OCI-LY7 (cell line): ENCODE data around the gene RAE1. TPM values are rescaled to one million over a fixed set of nuclear protein-coding genes. Genes with fewer than 3 reads are reported as not detected.
A peak's percentile ranks its signal among the peaks of the same experiment; 100 is the strongest.

ENCODE experiments used
- BruUV-seq: library from RNA; stranded (reverse); fragments of 400-500 nt; replicated peaks from 2 replicates; lab custom pipeline; 2021; lab: Mats Ljungman, UMichigan
- CTCF ChIA-PET: fragments of 300-600 bp; sonication (Branson Sonifier 250); formaldehyde crosslinking; loops from one replicate; lab custom pipeline; 2022; ENCODE audit warnings: antibody characterized with exemption; ENCODE audit not compliant: unreplicated experiment; lab: Charles Lee
- POLR2A ChIA-PET: fragments of 300-600 bp; sonication (Branson Sonifier 250); formaldehyde crosslinking; loops from one replicate; lab custom pipeline; 2022; ENCODE audit warnings: antibody characterized with exemption; lab: Charles Lee
- DNase-seq: peaks from one replicate; pipeline ENCODE4 v3.0.0-alpha.2; 2015; ENCODE audit warnings: low spot score
- H2AFZ ChIP-seq: fragments of 200-600 bp; sonication (generic), shearing (Covaris generic); 2 replicates; pipeline ENCODE4 v1.6.1; 2014; ENCODE audit warnings: mild to moderate bottlenecking, antibody characterized with exemption, low read length, moderate library complexity
- H3K27ac ChIP-seq: fragments of 200-600 bp; sonication (generic); 2 replicates; pipeline ENCODE4 v1.5.1; 2014; ENCODE audit warnings: mixed run types, low read depth, mild to moderate bottlenecking, moderate library complexity, low read length, inconsistent platforms; ENCODE audit not compliant: poor library complexity, severe bottlenecking
- H3K36me3 ChIP-seq: fragments of 200-600 bp; sonication (generic); 2 replicates; pipeline ENCODE4 v1.6.1; 2014; ENCODE audit warnings: mild to moderate bottlenecking, antibody characterized with exemption, low read length, moderate library complexity, mixed read lengths; ENCODE audit not compliant: insufficient read depth
- H3K4me1 ChIP-seq: fragments of 200-600 bp; sonication (generic); 2 replicates; pipeline ENCODE4 v1.5.1; 2014; ENCODE audit warnings: mild to moderate bottlenecking, low read length; ENCODE audit not compliant: insufficient read depth, poor library complexity, severe bottlenecking
- H3K4me2 ChIP-seq: fragments of 200-600 bp; sonication (generic); 2 replicates; pipeline ENCODE4 v1.6.1; 2014; ENCODE audit warnings: mild to moderate bottlenecking, low read length
- H3K4me3 ChIP-seq: fragments of 200-600 bp; sonication (generic); 2 replicates; pipeline ENCODE4 v1.5.1; 2014; ENCODE audit warnings: mild to moderate bottlenecking, low read depth, low read length; ENCODE audit not compliant: poor library complexity, severe bottlenecking
- H3K79me2 ChIP-seq: fragments of 200-600 bp; sonication (generic); 2 replicates; pipeline ENCODE4 v1.6.1; 2016; ENCODE audit warnings: low read depth, mild to moderate bottlenecking, low read length, moderate library complexity, mixed read lengths; ENCODE audit not compliant: insufficient read depth
- H3K9me2 ChIP-seq: fragments of 200-600 bp; sonication (generic); 2 replicates; pipeline ENCODE4 v1.6.1; 2016; ENCODE audit warnings: mild to moderate bottlenecking, low read length, mixed read lengths; ENCODE audit not compliant: insufficient read depth
- H3K9me3 ChIP-seq: fragments of 200-600 bp; sonication (generic); 2 replicates; pipeline ENCODE4 v1.6.1; 2014; ENCODE audit warnings: mild to moderate bottlenecking, mixed run types, low read length, mixed read lengths
- H4K20me1 ChIP-seq: fragments of 200-600 bp; sonication (generic); 2 replicates; pipeline ENCODE4 v1.6.1; 2014; ENCODE audit warnings: mild to moderate bottlenecking, antibody characterized with exemption, low read length, moderate library complexity, mixed read lengths; ENCODE audit not compliant: insufficient read depth
- EZH2phosphoT487 ChIP-seq: fragments of 200-600 bp; sonication (generic); IDR thresholded peaks from 2 replicates; pipeline ENCODE4 v1.6.1; 2018; ENCODE audit warnings: low read depth, borderline replicate concordance, mild to moderate bottlenecking, mixed run types, antibody characterized with exemption, low read length, moderate library complexity, mixed read lengths
- intact Hi-C: fragments of 100-400 bp; cut with micrococcal nuclease; formaldehyde crosslinking; loops from one replicate; pipeline ENCODE4 v1.10.0; 2022; ENCODE audit not compliant: unreplicated experiment
- total RNA-seq, 2 experiments: library from RNA; depleted of rRNA in 1 of 2; stranded (reverse); fragments of >200 nt in 1 of 2; shearing (Covaris generic) in 1 of 2; gene quantifications; 2 replicates each; pipeline ENCODE4 v1.2.3, GENCODE V29; 2014 to 2022
- TF ChIP-seq, protein P1 (sequence below): fragments of 200-600 bp; sonication (generic); conservative IDR thresholded peaks from 2 replicates; pipeline ENCODE4 v1.5.1; 2014; ENCODE audit warnings: mild to moderate bottlenecking, antibody characterized with exemption, low read length, moderate library complexity, mixed read lengths

Gene RAE1
- total RNA-seq, 2 experiments from 2014 or later = 55.0 to 57.4 TPM

DNA sequence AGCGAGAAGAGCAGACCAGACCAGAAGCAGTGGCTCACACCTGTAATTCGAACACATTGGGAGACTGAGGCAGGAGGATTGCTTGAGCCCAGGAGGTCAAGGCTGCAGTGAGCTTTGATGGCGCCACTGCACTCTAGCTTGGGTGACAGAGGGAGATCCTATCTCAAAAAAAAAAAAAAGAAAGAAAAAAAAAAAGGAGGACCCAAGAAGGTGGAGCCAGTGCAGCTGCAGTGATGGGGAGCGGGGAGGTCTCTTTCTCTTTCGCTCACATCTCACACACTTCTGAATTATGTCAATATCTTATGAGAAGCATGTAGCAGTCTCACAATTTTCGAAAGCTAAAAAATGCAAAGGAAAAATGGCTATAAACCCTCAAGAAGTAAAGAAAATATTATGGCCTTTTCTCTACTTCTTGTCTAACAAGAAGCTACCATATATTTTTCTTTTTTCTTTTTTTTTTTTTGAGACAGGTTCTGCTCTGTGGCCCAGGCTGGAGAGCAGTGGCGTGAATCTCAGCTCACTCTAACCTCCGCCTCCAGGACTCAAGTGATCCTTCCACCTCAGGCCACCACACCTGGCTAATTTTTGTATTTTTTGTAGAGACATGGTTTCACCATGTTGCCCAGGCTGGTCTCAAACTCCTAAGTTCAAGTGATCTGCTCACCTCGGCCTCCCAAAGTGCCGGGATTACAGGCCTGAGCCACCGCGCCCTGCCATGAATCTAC, 25.3 kb upstream of the RAE1 start:
- peak overlapping the region; percentile 46; the same call in 1 of the 2 replicates for H2AFZ ChIP-seq
- H3K4me2 ChIP-seq = peak overlapping the region; percentile 67
- intact Hi-C loops = no loop called here
- H3K4me1 ChIP-seq = peaks cover 100% of the 10 kb centered on the region
- peak overlapping the region; percentile 20 for H3K4me3 ChIP-seq
- no peaks in the 10 kb centered on the region for H3K79me2 ChIP-seq
- BruUV-seq = no TSS peak
- no peak for TF ChIP-seq EZH2phosphoT487
- TF ChIP-seq, protein P1, sequence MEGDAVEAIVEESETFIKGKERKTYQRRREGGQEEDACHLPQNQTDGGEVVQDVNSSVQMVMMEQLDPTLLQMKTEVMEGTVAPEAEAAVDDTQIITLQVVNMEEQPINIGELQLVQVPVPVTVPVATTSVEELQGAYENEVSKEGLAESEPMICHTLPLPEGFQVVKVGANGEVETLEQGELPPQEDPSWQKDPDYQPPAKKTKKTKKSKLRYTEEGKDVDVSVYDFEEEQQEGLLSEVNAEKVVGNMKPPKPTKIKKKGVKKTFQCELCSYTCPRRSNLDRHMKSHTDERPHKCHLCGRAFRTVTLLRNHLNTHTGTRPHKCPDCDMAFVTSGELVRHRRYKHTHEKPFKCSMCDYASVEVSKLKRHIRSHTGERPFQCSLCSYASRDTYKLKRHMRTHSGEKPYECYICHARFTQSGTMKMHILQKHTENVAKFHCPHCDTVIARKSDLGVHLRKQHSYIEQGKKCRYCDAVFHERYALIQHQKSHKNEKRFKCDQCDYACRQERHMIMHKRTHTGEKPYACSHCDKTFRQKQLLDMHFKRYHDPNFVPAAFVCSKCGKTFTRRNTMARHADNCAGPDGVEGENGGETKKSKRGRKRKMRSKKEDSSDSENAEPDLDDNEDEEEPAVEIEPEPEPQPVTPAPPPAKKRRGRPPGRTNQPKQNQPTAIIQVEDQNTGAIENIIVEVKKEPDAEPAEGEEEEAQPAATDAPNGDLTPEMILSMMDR = no peak
- H3K9me2 ChIP-seq = no peaks in the 10 kb centered on the region
- ChIA-PET CTCF (interaction anchor here (1.0 kb wide), 1 partner anchor 236 kb away, joined by 4 read pairs; no protein-coding TSS in a partner anchor), POLR2A (interaction anchor here (0.6 to 3.7 kb wide), 9 partner anchors 10 to 458 kb away, joined by 3 to 27 read pairs (median 3); no protein-coding TSS in a partner anchor)
- H3K36me3 ChIP-seq = no peaks in the 10 kb centered on the region
- H3K27ac ChIP-seq = peak overlapping the region; percentile 86
- no peaks in the 10 kb centered on the region for H3K9me3 ChIP-seq
- no peaks in the 10 kb centered on the region for H4K20me1 ChIP-seq
- DNase-seq = peak; percentile 75

DNA sequence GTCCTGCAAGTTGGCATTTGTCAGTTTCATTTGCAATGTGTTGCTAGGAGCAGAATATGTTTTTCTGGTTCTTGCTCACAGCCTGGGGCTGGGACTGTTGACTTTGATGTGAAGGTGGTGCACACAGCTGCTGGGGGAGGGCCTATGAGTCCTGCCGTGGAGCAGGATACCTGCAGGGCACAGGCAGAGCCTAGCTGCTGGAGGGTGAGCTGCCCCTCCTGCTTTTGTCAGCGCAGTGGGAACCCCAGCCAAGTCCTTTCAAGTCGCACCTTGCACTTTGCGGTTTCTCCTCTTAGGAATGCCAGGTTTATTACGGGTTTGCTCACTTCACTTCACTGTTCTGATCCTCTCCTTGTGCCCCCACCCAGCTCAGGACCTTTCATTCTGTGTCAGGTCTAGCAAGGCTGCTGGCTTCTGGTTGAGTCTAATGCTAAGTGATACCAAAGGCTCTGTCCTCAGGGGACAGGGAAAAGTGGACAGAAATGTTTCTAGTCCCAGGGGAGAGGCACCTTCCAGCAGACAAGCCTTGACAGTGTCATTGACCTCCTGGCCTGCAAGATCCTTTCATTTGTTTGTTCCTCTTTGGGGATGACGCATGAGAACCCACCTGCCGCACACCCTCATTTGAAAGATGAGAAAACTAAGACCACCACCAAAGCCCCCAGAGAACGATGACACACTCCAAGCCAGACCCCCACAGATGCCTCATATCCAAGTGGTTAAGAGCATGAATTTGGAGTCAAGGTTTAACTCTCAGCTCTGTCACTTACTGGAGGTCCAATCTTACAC, 24.2 kb upstream of the RAE1 start:
- Histone ChIP-seq H3K36me3 (no peaks in the 10 kb centered on the region), H4K20me1 (no peaks in the 10 kb centered on the region), H2AFZ (peak overlapping the region; percentile 39; the same call in 1 of the 2 replicates), H3K9me3 (no peaks in the 10 kb centered on the region), H3K4me2 (peak overlapping the region; percentile 67), H3K4me3 (peak overlapping the region; percentile 20), H3K27ac (peak overlapping the region; percentile 86), H3K9me2 (no peaks in the 10 kb centered on the region), H3K79me2 (no peaks in the 10 kb centered on the region), H3K4me1 (peaks cover 99% of the 10 kb centered on the region)
- ChIA-PET CTCF (no interaction called here), POLR2A (interaction anchor here (0.9 to 3.7 kb wide), 3 partner anchors 11 to 82 kb away, joined by 6 to 27 read pairs (median 7); no protein-coding TSS in a partner anchor)
- intact Hi-C loops = no loop called here
- peak; percentile 89 for DNase-seq
- TF ChIP-seq EZH2phosphoT487 = no peak
- TF ChIP-seq, protein P1 = no peak
- no TSS peak for BruUV-seq
